HG02840 (cell line): ENCODE results near the gene SPI1.
"Not testable (repeated sequence)": the region's sequence is repeated elsewhere in the genome, so short reads cannot be mapped to it uniquely, and the experiment has no call there.

Source experiments
- ATAC-seq: cut with Tn5 transposase; IDR thresholded peaks from one replicate; pipeline ENCODE4 v1.9.1; 2021; ENCODE audit warnings: mild to moderate bottlenecking, moderate library complexity, moderate number of reproducible peaks; ENCODE audit not compliant: unreplicated experiment, low FRiP score

Gene SPI1

DNA sequence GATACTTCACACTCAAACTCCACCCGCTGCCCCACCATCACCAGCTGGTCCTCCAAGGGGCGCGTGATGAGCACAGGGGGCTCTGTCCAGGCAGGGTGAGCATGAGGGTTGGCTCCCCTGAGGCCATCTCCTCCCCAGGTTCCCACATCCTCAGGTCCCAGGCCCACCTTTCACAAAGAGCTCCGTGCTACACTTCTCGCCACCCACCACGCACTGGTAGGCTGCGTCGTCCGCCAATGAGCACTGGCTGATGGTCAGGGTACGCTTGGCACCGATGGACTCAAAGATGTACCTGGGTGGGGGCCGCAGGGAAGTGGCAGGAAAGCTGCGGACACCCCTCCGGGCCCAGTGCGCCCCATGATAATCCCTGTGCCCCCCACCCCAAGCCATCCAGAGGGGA, 35.5 kb downstream of the SPI1 start:
- no peak for ATAC-seq

DNA sequence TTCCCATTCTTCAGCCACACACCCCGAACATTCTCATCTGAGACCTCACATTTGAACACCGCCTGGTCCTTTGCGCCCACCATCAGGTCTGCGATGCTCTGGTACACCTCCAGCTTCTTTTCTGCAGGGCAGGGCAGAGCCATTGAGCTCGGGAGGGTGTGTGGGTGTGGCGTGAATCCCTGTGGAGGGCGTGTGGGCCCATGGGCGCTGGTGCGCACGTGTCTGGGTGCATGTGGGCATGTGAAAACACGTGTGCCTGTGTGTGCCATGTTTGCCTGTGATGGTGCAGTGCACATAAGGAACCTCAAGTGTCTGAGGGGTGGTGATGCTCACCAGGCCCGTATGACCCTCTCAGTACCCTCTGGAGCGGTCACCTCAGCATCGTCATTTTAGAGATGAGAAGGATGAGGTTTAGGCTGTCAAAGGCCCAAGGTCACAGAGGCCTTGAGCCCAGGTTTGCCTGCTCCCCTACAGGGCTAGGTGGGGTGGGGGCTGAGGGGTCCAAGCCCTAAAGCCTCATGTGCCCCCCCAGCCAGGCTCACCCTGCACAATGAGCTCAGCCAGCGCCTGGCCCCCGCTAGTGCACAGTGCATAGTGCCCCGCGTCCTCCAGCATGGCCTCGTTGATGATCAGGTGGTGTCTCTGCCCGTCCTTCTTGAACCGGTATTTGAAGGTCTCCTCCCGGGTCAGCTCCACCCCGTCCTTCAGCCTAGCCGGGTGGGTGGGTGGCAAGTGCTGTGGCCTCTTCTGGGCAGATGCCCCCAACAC, 36.1 kb downstream of the SPI1 start:
- no peak for ATAC-seq

DNA sequence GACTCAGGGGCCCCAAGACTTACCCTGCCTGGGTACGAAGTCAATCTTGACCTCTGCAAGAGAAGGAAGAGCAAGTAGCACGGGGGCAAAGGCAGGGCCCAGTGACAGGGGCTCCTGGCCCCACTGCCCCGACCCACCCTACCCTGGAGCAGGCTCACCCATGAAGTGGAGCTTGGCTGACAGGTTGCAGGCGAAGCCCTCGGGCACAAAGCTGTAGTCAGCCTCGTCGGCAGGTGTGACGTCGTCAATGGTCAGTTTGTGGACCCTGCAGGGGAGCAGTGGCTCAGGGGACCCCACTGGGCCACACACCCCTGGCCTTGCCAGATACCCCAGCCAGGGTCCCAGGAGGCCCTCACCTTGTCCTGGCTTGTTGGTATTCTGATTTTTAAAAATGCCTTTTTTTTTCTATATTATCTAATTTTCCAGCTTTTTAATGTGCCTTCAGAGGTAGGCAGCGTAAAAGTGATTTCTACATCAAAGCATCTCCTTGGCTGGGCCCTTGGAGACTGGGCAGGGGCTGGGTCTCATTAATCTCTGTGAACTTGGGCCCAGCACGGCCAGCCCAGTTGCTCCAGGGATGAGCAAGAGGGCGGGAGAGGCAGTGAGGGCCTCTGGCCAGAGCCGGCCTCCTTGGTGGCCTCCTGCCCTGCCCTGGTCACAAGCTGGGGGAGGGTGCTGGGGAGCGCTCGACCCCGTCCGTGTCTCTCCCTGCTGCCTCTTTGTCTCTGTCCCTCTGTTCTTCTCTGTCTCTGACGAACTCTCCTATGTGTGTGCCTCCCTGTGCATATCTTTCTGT, 37.2 kb downstream of the SPI1 start:
- no peak for ATAC-seq

DNA sequence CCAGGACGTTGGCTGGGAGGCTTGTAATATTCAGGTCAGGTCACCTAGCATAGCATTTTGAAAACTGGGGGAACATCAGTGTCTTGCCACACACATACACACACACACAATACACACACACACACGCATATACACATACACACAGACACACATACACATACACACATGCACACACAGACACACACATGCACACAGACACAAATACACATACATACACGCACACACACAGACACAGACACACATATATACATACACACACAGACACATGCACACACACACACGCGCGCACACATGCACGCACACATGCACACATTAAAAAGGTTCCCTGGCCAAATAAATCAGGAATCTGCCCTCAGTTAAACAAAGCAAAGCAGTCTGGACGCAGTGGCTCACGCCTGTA, 38.3 kb downstream of the SPI1 start:
- ATAC-seq, result no peak

DNA sequence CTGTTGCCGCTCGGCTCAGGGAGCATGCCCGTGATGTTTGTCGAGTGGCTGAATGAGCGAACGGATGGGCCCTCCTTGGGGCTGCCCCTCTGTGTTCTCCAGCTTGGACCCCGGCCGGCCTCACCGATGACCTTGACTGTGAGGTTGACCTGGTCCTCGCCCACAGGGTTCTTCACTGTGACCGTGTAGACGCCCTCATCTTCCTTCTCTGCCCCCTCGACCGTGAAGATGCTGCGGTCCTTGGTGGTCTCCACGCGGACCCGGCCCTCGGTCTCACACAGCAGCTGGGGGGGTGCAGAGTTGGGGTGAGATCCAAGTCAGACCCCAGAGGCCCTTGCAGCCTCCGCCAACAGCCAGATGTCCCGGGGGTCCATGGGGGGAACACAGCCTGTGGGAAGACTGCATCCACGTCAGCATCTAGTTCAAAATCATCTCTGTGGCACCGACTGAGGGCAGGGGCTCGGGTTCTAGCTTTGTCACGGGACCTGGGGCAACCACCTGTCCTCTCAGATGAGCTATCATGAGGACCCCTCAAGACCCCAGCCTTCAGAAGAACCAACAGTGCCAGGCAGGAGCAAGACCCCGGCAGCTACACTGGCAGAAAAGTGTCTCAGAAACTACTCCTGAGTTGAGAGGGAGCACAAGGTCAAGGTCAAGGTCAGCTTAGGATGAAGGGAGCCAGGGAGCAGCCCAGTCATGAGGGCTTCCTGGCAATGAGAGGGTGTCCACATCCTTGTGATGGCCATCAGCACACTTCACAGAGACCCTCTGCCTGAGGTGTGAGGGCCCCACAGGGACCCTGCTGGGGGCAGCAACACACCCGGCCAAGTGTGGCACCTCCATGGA, 39.7 kb downstream of the SPI1 start:
- ATAC-seq, result no peak

DNA sequence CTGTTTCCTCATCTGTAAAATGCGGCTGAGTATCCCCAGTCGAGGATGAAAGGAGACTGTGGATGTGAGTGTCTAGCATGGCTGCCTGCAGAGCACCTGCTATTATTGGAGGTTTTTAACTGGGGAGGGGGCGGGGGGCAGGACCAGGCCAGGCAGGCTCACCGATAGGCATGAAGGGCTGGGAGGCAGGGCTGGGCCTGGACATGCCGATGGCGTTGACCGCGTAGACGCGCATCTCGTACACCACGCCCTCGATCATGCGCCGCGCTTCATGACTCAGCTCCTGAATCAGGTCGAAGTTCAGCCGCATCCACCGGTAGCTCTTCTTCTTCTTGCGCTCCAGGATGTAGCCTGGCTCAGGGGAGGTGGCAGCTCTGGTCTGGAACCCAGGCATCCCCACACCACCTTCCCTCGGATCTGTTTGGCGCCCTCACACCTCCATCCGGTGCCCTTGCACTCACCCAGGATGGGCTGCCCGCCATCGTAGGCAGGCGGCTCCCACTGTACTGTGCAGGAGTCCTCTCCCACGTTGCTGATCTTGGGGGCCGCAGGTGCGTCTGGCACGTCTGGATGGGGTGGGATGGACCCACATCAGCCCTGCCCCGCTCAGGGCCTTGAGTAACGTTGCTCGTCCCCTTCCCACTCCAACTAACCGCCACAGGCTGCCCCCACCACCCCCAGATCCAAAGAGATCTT, 41.0 kb downstream of the SPI1 start:
- no peak for ATAC-seq

DNA sequence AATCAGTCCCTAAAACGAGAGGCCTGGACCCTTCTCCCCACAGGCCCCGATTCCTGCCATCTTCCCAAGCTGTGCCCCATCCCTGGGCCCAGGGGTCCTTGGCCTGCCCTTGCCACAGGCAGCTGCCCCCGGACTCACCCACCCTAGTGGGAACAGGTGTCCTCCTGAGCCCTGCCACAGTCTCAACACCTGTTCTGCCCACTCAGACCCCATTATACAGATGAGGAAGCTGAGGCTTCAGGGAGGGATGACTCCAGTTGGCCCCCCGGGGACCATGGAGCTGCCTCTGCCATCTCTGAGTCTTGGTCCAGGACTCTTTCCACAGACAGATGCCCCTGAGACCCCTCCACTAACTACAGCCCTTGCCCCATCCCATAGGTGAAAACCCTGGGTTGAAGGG, 41.8 kb downstream of the SPI1 start:
- ATAC-seq, result no peak

DNA sequence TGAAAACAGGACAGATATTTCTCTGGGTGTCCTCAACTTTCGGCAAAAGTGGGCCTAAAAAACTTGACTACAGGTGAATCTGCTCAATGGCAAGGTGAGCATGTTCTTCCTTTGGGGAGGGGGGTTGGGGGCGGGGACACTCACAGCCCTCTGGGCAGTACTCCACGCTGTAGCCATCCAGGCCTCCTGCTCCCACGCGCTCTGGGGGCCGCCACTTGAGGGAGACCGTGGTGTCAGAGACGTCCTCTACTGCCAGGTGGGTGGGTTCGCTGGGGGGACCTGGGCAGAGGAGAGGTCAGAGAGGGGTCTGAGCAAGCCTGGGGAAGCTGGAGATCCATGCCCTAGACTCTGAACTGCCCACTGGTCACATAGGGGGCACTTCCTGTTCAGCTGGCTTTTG, 42.6 kb downstream of the SPI1 start:
- no peak for ATAC-seq

DNA sequence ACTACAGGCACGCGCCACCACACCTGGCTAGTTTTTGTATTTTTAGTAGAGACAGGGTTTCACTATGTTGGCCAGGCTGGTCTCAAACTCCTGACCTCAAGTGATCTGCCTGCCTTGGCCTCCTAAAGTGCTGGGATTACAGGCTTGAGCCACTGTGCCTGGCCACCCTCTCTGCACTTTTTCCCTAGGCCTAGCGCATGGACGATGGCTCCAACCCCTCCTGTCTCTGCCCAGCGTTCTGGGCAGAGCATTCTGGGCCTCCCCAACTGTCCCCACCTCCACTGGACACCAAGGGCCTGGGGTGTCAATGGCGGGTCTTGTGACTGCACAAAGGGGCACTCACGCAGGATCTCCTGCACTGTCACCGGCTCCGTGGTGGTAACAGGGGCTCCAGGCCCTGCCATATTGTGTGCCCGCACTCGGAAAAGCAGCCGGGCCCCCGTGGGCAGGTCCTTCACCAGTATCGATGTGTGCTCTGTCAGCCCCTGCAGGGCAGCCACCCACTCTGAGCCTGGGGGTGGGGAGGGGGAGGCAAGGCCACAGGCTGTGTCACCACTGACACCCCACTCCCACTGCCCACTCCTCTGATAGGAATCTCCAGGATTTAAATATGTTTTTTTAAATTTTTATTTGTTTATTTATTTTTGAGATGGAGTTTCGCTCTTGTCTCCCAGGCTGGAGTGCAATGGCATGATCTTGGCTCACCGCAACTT, 43.5 kb downstream of the SPI1 start:
- not testable (repeated sequence) for ATAC-seq

DNA sequence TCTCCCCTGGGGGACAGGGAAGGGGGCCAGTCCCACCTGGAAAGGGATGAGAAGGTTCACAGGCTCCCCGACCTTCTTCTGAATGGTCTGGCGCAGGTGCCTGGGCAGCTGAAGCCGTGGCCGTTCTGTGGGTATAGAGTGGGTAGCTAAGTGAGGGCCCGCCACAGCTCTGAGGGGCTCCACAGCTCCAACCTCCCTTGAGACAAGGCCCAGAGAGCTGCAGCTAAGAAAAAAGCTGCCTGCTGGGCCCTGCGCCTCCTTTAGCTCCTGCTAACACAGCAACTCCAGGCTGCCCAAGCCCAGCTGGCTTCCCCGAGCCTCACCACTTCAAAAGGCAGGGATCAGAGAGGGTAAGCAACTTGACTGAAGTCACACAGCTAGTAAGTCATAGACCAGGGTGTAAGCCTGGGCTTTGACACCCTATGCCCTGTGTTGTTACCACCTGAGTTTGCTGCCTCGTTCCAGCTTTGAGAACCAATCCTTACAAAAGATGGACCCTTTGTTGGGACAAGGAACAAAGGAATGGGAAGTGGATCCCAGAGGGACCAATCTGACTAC, 44.4 kb downstream of the SPI1 start:
- ATAC-seq, result no peak

DNA sequence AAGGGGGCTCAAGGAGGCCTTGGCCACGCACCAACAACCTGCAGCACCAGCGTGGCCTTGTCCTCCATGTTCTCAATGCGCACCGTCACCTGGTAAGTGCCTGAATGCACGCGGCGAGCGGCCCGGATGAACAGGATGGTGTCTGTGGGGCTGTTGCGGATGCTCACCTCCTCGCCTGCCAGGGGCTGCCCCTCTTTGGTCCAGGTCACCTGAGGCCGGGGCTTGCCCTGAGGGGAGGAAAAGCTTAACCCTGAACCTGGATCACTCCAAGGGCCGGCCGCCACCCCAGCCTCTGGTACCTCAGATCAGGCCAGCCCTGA, 44.9 kb downstream of the SPI1 start:
- no peak for ATAC-seq

DNA sequence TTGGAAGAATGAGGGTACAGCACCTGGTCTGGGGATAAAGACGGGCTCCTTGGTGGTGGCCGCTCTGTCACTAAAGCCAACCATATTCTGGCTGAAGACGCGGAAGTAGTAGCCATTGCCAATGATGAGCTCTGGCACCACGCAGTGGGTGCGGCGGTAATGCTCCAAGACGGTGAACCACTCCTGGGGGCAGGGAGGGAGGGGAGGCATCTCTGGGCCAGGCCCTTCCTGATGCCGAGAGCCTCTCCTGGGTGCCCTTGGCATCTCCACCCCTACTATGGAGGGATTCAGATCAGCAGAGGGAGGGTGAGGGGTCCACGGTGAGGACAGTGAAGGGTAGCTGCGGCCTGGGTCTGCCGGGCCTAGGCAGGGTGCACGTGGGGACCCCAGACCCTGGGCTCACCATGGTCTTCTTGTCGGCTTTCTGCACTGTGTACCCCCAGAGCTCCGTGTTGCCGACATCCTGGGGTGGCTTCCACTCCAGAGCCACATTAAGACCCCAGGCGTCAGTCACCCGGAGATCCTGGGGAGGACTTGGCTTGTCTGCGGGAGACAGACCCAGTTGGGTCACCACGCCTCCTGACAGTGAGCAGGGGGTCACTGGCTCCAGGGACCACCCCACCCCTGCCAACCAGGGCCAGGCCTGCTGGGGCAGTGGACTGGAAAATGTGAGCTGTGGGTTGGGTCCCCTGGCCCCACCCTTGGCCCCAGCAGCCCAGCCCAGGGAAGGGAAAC, 45.4 kb downstream of the SPI1 start:
- no peak for ATAC-seq

DNA sequence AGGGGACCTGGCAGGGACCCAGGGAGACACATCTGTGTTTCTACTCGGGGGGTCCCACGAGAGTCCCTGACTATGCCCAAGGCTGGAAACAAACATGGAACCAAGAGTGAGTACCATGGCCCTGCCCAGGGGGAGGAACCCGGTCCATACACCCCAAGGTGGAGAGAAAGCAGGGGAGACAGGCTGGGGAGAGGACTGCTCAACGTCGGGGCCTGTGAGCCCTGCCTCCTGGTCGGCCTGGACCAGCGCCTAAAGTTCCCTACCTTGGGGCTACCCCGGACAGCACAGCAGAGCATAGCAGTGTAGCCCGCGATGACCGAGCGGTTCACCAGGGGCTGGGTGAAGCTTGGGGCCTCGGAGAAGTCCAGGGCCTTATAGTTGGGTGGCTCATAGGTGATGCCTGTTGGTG, 46.0 kb downstream of the SPI1 start:
- ATAC-seq, result no peak

DNA sequence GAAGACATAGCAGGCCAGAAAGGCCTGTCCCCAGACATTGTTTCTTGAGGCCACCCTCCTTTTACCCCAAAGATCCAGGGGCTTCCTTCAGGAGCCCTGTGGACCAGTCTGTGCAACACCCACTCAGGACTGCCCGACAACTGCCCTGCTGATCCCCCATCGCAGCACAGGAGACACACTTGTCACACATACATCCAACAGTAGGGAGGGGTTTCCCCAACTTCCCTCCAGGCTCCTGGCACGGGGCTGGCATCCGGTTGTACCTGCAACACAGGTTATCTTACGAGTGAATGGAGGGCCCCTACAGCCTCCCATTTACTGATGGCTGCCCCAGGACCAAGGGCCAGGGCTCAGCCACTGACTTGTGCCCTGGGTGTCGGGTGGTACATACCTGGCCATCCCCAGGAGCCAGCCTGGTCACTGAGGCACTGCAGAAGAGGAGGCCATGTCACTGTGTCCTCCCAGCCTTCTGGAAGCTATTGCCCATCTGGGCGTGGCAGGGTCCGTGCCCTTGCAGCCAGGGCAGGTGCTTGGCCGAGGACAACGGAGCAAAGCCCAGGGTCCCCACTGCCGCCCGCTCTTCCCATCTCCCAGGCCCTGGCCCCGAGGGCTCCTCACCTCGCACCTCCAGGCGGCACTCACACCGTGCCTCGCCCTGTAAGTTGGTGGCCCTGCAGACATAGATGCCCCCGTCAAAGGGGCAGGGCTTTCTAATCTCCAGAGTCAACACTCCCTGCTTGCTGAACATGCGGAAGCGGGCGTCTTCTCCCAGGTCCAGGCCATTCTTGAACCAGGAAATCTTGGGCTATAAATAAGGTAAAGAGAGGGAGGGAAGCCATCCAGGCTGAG, 46.7 kb downstream of the SPI1 start:
- no peak for ATAC-seq

DNA sequence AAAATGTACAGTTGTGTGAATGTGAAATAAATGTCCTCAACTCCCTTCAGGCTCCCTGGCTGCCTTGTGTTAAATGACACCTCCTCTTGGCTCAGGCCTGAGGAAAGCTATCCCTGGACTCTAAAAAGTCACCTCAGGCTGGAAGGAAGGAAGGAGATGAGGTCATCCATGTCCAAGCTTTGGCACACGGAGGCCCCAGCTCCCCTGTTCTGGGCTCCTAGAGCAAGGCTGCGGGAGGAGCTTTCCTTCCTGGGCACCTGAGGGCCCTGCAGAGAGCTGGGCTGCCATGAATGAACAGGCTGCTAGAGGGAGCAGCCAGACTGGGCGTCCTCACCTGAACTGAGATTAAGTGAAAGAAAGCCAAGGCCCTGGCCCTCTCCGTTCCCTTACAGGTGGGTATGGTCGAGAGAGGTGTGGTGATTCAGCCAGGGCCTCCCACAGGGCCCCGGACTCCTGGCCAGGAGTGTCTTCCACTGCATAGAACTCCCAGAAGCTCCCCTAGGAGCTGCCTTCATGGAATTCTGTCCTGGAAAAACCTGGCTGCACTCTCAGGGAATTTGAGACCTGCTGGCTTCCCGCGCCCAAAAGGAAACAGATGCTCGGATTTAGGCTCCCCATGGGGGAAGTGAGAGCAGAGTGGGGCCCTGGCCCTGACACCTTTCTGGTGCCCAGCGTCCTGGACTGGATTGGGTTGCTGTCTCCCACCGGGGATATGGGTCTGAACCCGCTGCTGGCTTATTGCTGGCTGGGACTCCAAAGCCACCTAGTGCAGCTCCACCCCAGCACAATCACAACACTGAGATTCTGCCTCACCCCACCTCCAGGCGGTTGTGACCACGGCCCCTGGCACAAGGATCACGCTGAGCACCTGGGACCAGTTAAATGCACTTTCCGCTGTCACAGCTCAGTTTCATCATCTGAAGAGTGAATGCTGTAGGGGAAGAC, 48.1 kb downstream of the SPI1 start:
- no peak for ATAC-seq

DNA sequence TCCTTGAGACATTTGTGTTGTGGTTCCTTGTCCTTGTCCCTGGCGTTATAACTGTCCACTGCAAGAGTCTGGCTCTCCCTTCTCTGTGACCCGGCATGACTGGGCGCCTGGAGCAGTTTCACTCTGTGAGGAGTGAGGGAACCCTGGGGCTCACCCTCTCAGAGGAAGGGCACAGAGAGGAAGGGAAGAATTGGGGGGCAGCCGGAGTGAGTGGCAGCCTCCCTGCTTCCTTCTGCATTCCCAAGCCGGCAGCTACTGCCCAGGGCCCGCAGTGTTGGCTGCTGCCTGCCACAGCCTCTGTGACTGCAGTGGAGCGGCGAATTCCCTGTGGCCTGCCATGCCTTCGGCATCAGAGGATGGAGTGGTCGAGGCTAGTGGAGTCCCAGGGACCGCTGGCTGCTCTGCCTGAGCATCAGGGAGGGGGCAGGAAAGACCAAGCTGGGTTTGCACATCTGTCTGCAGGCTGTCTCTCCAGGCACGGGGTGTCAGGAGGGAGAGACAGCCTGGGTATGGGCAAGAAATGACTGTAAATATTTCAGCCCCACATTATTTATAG, 48.8 kb downstream of the SPI1 start:
- no peak for ATAC-seq
